H9 (cell line): ENCODE data around the gene FLACC1. TPM values are rescaled to one million over a fixed set of nuclear protein-coding genes. Genes with fewer than 3 reads are reported as not detected.

Source experiments
- DNase-seq: peaks from one replicate; pipeline ENCODE4 v3.0.0-alpha.2; 2017
- H2AFZ ChIP-seq: one replicate; pipeline ENCODE4 v1.6.1; 2013; ENCODE audit warnings: mild to moderate bottlenecking, low read length, control low read depth, moderate library complexity
- H2AK5ac ChIP-seq: 2 replicates; pipeline ENCODE4 v1.6.1; 2013; ENCODE audit warnings: low read length, control low read depth, mixed read lengths; ENCODE audit not compliant: insufficient read length
- H2BK120ac ChIP-seq: one replicate; pipeline ENCODE4 v1.6.1; 2013; ENCODE audit warnings: low read depth, mild to moderate bottlenecking, low read length, control low read depth, inconsistent platforms; ENCODE audit not compliant: poor library complexity, severe bottlenecking
- H2BK12ac ChIP-seq: 2 replicates; pipeline ENCODE4 v1.6.1; 2013; ENCODE audit warnings: low read length, control low read depth, mixed read lengths, low read depth; ENCODE audit not compliant: insufficient read length
- H2BK15ac ChIP-seq: 2 replicates; pipeline ENCODE4 v1.6.1; 2013; ENCODE audit warnings: low read depth, low read length, control low read depth
- H2BK20ac ChIP-seq: one replicate; pipeline ENCODE4 v1.6.1; 2013; ENCODE audit warnings: low read depth, mild to moderate bottlenecking, low read length, control low read depth, inconsistent platforms; ENCODE audit not compliant: poor library complexity, severe bottlenecking
- H2BK5ac ChIP-seq: 2 replicates; pipeline ENCODE4 v1.6.1; 2013; ENCODE audit warnings: low read length, control low read depth, mixed read lengths; ENCODE audit not compliant: insufficient read length
- H3K14ac ChIP-seq: 2 replicates; pipeline ENCODE4 v1.6.1; 2013; ENCODE audit warnings: low read length, control low read depth; ENCODE audit not compliant: insufficient read depth
- H3K18ac ChIP-seq: 2 replicates; pipeline ENCODE4 v1.6.1; 2013; ENCODE audit warnings: low read depth, mild to moderate bottlenecking, mixed read lengths, low read length, control low read depth; ENCODE audit not compliant: insufficient read length
- H3K23ac ChIP-seq: 2 replicates; pipeline ENCODE4 v1.6.1; 2013; ENCODE audit warnings: low read length, control low read depth, mixed read lengths, low read depth; ENCODE audit not compliant: insufficient read length
- H3K23me2 ChIP-seq: 2 replicates; pipeline ENCODE4 v1.6.1; 2013; ENCODE audit warnings: low read depth, mild to moderate bottlenecking, mixed read lengths, low read length, control low read depth; ENCODE audit not compliant: insufficient read length, poor library complexity, severe bottlenecking
- H3K27ac ChIP-seq: 2 replicates; pipeline ENCODE4 v1.5.1; 2013; ENCODE audit warnings: low read length, control low read depth, mixed read lengths, low read depth; ENCODE audit not compliant: insufficient read length
- H3K27me3 ChIP-seq: 2 replicates; pipeline ENCODE4 v1.6.1; 2013; ENCODE audit warnings: low read length, control low read depth, inconsistent platforms; ENCODE audit not compliant: insufficient read depth
- H3K4ac ChIP-seq: 2 replicates; pipeline ENCODE4 v1.6.1; 2013; ENCODE audit warnings: low read depth, mild to moderate bottlenecking, control low read depth, inconsistent platforms, low read length, moderate library complexity
- H3K4me1 ChIP-seq: 2 replicates; pipeline ENCODE4 v1.6.1; 2013; ENCODE audit warnings: low read length, control low read depth, inconsistent platforms; ENCODE audit not compliant: insufficient read depth
- H3K4me2 ChIP-seq: 2 replicates; pipeline ENCODE4 v1.6.1; 2013; ENCODE audit warnings: low read length, control low read depth, mixed read lengths; ENCODE audit not compliant: insufficient read length, insufficient read depth
- H3K56ac ChIP-seq: 2 replicates; pipeline ENCODE4 v1.6.1; 2013; ENCODE audit warnings: low read depth, mild to moderate bottlenecking, mixed read lengths, low read length, control low read depth; ENCODE audit not compliant: insufficient read length
- H3K79me1 ChIP-seq: 2 replicates; pipeline ENCODE4 v1.6.1; 2013; ENCODE audit warnings: low read depth, mild to moderate bottlenecking, moderate library complexity, low read length, control low read depth, inconsistent platforms; ENCODE audit not compliant: insufficient read depth, poor library complexity, severe bottlenecking
- H3K79me2 ChIP-seq: 2 replicates; pipeline ENCODE4 v1.6.1; 2013; ENCODE audit warnings: low read length, control low read depth, inconsistent platforms; ENCODE audit not compliant: insufficient read depth
- H3K9ac ChIP-seq: 2 replicates; pipeline ENCODE4 v1.6.1; 2013; ENCODE audit warnings: low read length, control low read depth, mixed read lengths; ENCODE audit not compliant: insufficient read length; ENCODE audit errors: extremely low read depth
- H3K9me3 ChIP-seq: one replicate; pipeline ENCODE4 v1.6.1; 2013; ENCODE audit warnings: low read depth, low read length, inconsistent platforms; ENCODE audit not compliant: control insufficient read depth
- H3T11ph ChIP-seq: one replicate; pipeline ENCODE4 v1.6.1; 2013; ENCODE audit warnings: mild to moderate bottlenecking, low read length, control low read depth, inconsistent platforms
- H4K20me1 ChIP-seq: one replicate; pipeline ENCODE4 v1.6.1; 2013; ENCODE audit not compliant: control insufficient read depth, insufficient read length, insufficient read depth
- H4K5ac ChIP-seq: 2 replicates; pipeline ENCODE4 v1.6.1; 2013; ENCODE audit warnings: low read depth, mild to moderate bottlenecking, mixed read lengths, low read length, control low read depth; ENCODE audit not compliant: insufficient read length
- H4K8ac ChIP-seq: replicated peaks from 2 replicates; pipeline ENCODE4 v1.6.1; 2013; ENCODE audit warnings: low read length, control low read depth, mixed read lengths, low read depth; ENCODE audit not compliant: insufficient read length
- H4K91ac ChIP-seq: 2 replicates; pipeline ENCODE4 v1.6.1; 2013; ENCODE audit warnings: low read depth, mild to moderate bottlenecking, moderate library complexity, mixed read lengths, low read length, control low read depth; ENCODE audit not compliant: insufficient read length
- H3K27ac Mint-ChIP-seq, 3 experiments: 2 replicates in 2 of 3; 3 replicates in 1 of 3; pipeline ENCODE4 v1.8.0; 2020 to 2021; ENCODE audit warnings: mixed read lengths in 3 of 3, mild to moderate bottlenecking in 1 of 3, moderate library complexity in 1 of 3
- H3K27me3 Mint-ChIP-seq: 2 replicates; pipeline ENCODE4 v1.8.0; 2021; ENCODE audit warnings: low read depth, mild to moderate bottlenecking, moderate library complexity, mixed read lengths
- H3K36me3 Mint-ChIP-seq, 3 experiments: 2 replicates in 2 of 3; 3 replicates in 1 of 3; pipeline ENCODE4 v1.8.0; 2020 to 2021; ENCODE audit warnings: low read depth in 3 of 3, mixed read lengths in 3 of 3; ENCODE audit not compliant: insufficient read depth in 1 of 3
- H3K4me1 Mint-ChIP-seq, 2 experiments: 2 replicates each; pipeline ENCODE4 v1.8.0; 2020; ENCODE audit warnings: mixed read lengths in 2 of 2
- H3K4me3 Mint-ChIP-seq, 2 experiments: 2 replicates in 1 of 2; 3 replicates in 1 of 2; pipeline ENCODE4 v1.8.0; 2020 to 2021; ENCODE audit warnings: mild to moderate bottlenecking in 2 of 2, mixed read lengths in 2 of 2, moderate library complexity in 1 of 2
- H3K9me3 Mint-ChIP-seq, 2 experiments: 2 replicates in 1 of 2; 3 replicates in 1 of 2; pipeline ENCODE4 v1.8.0; 2020; ENCODE audit warnings: mild to moderate bottlenecking in 2 of 2, mixed read lengths in 2 of 2, moderate library complexity in 1 of 2
- WGBS: extraction: QIAGEN DNeasy Blood & Tissue Kit; methylation state at CpG from one replicate; pipeline ENCODE4 v1.1.7; 2013; ENCODE audit warnings: missing lambda C conversion rate, low lambda C conversion rate, mixed read lengths; ENCODE audit not compliant: insufficient read length; ENCODE audit errors: extremely low coverage; 5-methylcytosine and 5-hydroxymethylcytosine counted together
- total RNA-seq: library from RNA; stranded (reverse); gene quantifications from 2 replicates; pipeline ENCODE4 v1.2.1, GENCODE V29; 2021
- TF ChIP-seq, protein P1 (sequence below): fragments of 200-600 bp; sonication (generic); conservative IDR thresholded peaks from 3 replicates; pipeline ENCODE4 v1.8.0; 2021; ENCODE audit warnings: antibody characterized with exemption, mild to moderate bottlenecking

FLACC1 gene
- total RNA-seq, 1 experiment from 2014 or later = 0.42 TPM

GRCh38 chr2:201276511-201276910 lies 80.6 kb downstream of the FLACC1 start:
- no peaks in the 10 kb centered on the region for H3K9me3 ChIP-seq
- DNase-seq = no peak
- H3K4me1 ChIP-seq = no peaks in the 10 kb centered on the region
- no peak overlapping the region for H4K5ac ChIP-seq
- H3K79me2 ChIP-seq = no peaks in the 10 kb centered on the region
- H2AK5ac ChIP-seq = no peak overlapping the region
- H4K91ac ChIP-seq = no peak overlapping the region
- no peaks in the 10 kb centered on the region for H3K27me3 ChIP-seq
- H3K23me2 ChIP-seq = no peaks in the 10 kb centered on the region
- H2BK5ac ChIP-seq = no peak overlapping the region
- no peak overlapping the region for H3T11ph ChIP-seq
- H3K18ac ChIP-seq = no peak overlapping the region
- H3K4ac ChIP-seq = no peak overlapping the region
- H4K8ac ChIP-seq = no peak overlapping the region
- no peak overlapping the region for H2BK120ac ChIP-seq
- WGBS = no CpG with 5 or more reads among the region's 6 CpGs
- Mint-ChIP-seq H3K4me3 (no peak overlapping the region), H3K36me3 (no peaks in the 10 kb centered on the region; a peak in 1 of 7 replicates), H3K9me3 (peaks cover 0 to 2% of the 10 kb centered on the region in 2 experiments; a peak in 2 of 5 replicates), H3K4me1 (no peaks in the 10 kb centered on the region), H3K27ac (no peak overlapping the region), H3K27me3 (no peaks in the 10 kb centered on the region)
- no peak overlapping the region for H3K56ac ChIP-seq
- no peak overlapping the region for H3K27ac ChIP-seq
- TF ChIP-seq, protein P1, sequence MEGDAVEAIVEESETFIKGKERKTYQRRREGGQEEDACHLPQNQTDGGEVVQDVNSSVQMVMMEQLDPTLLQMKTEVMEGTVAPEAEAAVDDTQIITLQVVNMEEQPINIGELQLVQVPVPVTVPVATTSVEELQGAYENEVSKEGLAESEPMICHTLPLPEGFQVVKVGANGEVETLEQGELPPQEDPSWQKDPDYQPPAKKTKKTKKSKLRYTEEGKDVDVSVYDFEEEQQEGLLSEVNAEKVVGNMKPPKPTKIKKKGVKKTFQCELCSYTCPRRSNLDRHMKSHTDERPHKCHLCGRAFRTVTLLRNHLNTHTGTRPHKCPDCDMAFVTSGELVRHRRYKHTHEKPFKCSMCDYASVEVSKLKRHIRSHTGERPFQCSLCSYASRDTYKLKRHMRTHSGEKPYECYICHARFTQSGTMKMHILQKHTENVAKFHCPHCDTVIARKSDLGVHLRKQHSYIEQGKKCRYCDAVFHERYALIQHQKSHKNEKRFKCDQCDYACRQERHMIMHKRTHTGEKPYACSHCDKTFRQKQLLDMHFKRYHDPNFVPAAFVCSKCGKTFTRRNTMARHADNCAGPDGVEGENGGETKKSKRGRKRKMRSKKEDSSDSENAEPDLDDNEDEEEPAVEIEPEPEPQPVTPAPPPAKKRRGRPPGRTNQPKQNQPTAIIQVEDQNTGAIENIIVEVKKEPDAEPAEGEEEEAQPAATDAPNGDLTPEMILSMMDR = no peak
- H2BK12ac ChIP-seq = no peak overlapping the region
- H2BK20ac ChIP-seq = no peak overlapping the region
- no peak overlapping the region for H3K9ac ChIP-seq
- H3K79me1 ChIP-seq = no peaks in the 10 kb centered on the region
- H3K4me2 ChIP-seq = no peak overlapping the region
- no peak overlapping the region for H3K23ac ChIP-seq
- no peak overlapping the region for H2AFZ ChIP-seq
- no peak overlapping the region for H3K14ac ChIP-seq
- no peak overlapping the region for H2BK15ac ChIP-seq
- H4K20me1 ChIP-seq = no peaks in the 10 kb centered on the region
